ENCODE results near the gene KLK14. TPM values are rescaled to one million over a fixed set of nuclear protein-coding genes. Genes with fewer than 3 reads are reported as not detected.
A peak's percentile ranks its signal among the peaks of the same experiment; 100 is the strongest.

KLK14 gene
- total RNA-seq, 1 donor from 2014 or later: not detected

DNA sequence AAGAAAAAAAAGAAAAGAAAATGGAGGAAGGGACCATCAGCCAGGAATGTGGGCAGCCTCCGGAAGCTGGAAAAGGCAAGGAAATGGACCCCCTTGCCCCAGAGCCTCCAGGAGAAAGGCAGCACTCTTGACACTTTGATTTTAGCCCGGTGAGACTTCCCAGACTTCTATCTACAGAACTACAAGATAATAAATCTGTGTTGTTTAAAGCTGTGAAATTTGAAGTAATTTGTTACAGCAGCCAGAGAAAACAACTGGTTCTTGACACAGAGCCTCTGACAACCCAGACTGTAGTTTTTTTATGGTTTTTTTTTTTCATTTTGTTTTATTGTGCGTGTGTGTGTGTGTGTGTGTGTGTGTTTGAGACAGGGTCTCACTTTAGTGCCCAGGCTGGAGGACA lies 17.9 kb upstream of the KLK14 start:
- H3K27me3 ChIP-seq: no peaks in the 10 kb centered on the region
- DNase-seq (no peak), ATAC-seq (no peak)
- intact Hi-C loops (cut with DNase I): no loop called here
- H3K36me3 ChIP-seq: peaks cover 33% of the 10 kb centered on the region
- no peak overlapping the region for H3K27ac ChIP-seq
- no peaks in the 10 kb centered on the region for H3K9me3 ChIP-seq
- no peak overlapping the region for H3K4me3 ChIP-seq
- TF ChIP-seq, protein P1, sequence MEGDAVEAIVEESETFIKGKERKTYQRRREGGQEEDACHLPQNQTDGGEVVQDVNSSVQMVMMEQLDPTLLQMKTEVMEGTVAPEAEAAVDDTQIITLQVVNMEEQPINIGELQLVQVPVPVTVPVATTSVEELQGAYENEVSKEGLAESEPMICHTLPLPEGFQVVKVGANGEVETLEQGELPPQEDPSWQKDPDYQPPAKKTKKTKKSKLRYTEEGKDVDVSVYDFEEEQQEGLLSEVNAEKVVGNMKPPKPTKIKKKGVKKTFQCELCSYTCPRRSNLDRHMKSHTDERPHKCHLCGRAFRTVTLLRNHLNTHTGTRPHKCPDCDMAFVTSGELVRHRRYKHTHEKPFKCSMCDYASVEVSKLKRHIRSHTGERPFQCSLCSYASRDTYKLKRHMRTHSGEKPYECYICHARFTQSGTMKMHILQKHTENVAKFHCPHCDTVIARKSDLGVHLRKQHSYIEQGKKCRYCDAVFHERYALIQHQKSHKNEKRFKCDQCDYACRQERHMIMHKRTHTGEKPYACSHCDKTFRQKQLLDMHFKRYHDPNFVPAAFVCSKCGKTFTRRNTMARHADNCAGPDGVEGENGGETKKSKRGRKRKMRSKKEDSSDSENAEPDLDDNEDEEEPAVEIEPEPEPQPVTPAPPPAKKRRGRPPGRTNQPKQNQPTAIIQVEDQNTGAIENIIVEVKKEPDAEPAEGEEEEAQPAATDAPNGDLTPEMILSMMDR (IDR thresholded peaks at IDR 0.05): no peak
- no peaks in the 10 kb centered on the region for H3K4me1 ChIP-seq

DNA sequence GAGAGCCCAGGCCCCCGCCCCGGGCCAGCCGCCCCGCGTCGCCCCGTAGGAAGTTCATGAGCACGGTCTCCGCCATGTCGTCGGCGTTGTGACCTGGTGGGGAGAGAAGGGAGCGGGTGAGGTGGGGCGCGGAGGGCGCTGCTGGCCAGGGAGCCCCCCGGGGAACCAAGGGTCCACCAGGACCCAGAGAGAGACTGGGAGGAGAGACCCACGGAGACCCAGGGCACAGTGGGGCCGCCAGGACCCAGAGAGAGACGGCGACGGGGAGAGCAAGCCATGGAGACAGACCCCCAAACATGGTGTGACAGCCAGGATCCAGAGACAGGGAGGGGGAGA lies 16.3 kb upstream of the KLK14 start:
- Histone ChIP-seq H3K4me1 (no peaks in the 10 kb centered on the region), H3K27ac (no peak overlapping the region), H3K4me3 (no peak overlapping the region)

DNA sequence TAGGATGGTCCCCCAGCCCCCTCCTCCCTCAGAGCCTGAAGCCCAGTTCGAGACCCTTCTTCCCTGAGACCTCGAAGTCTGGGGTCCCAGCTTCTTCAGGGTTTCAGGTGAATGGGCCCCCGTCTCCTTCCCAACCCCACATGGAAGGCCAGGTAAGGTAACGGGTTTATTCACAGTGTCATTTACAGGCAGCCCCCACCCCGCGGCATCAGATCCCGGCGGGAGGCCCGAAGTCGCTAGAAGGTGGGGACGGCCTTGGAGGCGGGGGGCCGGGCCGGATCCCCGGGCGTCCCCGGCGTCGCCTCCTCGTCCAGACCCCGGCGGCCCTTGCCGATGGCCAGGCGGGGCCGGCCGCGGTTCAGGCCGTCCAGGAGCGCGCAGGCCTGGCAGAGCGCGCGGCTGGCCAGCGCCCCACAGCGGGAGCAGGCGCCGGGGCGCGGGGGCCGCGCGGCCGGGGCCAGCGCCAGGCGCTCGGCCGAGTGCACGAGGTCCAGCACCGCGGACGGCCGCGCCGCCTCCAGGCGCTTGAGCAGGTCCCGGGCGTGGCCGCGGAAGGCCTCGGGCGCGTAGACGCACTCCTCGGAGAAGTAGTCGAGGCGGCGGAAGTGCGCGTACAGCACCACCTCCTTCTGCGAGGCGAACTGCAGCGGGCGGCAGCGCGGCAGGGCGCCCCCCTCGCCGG lies 15.8 kb upstream of the KLK14 start:
- TF ChIP-seq, protein P1 (IDR thresholded peaks at IDR 0.05): no peak
- intact Hi-C loops (cut with DNase I): no loop called here
- Histone ChIP-seq H3K4me3 (no peak overlapping the region), H3K27me3 (no peaks in the 10 kb centered on the region), H3K9me3 (no peaks in the 10 kb centered on the region), H3K36me3 (peaks cover 27% of the 10 kb centered on the region), H3K27ac (no peak overlapping the region), H3K4me1 (no peaks in the 10 kb centered on the region)
- peak; percentile 79 for ATAC-seq
- peak; percentile 81 for DNase-seq

More for the DNA sequence above, 16.3 kb upstream of the KLK14 start:
- TF ChIP-seq, protein P1 (IDR thresholded peaks at IDR 0.05): no peak
- Histone ChIP-seq H3K9me3 (no peaks in the 10 kb centered on the region), H3K27me3 (no peaks in the 10 kb centered on the region), H3K36me3 (peaks cover 32% of the 10 kb centered on the region)
- ATAC-seq (no peak), DNase-seq (no peak)
- intact Hi-C loops (cut with DNase I): no loop called here

DNA sequence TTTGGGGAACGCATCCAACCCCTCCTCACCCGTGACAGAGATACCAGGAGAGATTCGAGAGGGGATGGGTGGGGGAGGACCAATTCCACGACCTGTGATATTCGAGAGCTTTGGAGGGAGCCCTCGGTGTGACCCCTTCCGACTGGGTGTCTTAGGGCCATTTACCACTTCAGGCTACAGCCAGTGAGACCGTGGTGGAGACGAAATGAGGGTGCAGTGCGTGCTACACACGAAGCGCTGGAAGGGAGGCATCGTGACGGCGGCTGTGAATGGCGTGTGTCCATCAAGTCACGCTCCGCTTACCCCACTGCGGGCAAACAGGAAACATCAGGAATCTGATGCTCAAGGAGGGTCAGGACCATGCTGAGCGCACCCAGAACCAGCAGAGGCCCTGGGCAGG lies 15.1 kb upstream of the KLK14 start:
- no peak for DNase-seq
- no peaks in the 10 kb centered on the region for H3K9me3 ChIP-seq
- no peak for ATAC-seq
- H3K27me3 ChIP-seq: no peaks in the 10 kb centered on the region
- H3K27ac ChIP-seq: no peak overlapping the region
- H3K36me3 ChIP-seq: peaks cover 23% of the 10 kb centered on the region
- no peak overlapping the region for H3K4me3 ChIP-seq
- no peaks in the 10 kb centered on the region for H3K4me1 ChIP-seq
- intact Hi-C loops (cut with DNase I): no loop called here
- TF ChIP-seq, protein P1 (IDR thresholded peaks at IDR 0.05): no peak

DNA sequence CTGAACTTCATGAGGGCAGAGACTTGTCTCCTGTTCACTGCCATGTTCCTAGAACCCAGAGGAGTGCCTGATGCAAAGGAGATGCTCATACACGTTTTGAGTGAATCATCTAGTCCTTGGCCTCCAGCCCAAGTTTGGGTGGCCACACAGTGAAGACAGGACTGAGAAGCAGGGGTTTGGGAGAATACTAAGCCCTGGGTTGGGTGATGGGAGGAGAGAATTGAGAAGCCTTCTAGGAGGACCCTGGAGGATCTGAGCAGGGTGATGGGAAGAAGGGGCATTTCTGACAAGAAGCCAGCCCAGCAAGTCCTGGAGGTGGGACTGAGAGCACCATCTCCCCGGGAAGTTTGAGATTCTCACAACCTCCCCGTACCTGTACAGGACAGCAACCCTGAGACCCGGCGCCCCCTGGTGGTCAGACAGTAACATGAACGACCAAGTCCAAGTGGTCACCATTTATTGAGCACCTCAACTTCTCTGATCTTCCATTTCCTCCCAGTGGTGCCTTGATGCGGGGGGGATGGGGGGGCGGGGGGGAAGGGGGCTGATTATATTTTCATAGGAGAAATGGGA lies 14.6 kb upstream of the KLK14 start:
- TF ChIP-seq, protein P1 (IDR thresholded peaks at IDR 0.05): peak; percentile 56
- ATAC-seq (peak; percentile 77), DNase-seq (peak; percentile 89)
- H3K9me3 ChIP-seq: no peaks in the 10 kb centered on the region
- H3K27ac ChIP-seq: no peak overlapping the region
- H3K27me3 ChIP-seq: no peaks in the 10 kb centered on the region
- intact Hi-C loops (cut with DNase I): no loop called here
- no peak overlapping the region for H3K4me3 ChIP-seq
- H3K4me1 ChIP-seq: no peaks in the 10 kb centered on the region
- H3K36me3 ChIP-seq: peaks cover 17% of the 10 kb centered on the region
